HEK293 (cell line): Measurements from ENCODE around the gene ACVR1.

Experiments used
- CTCF ChIA-PET: fragments of 350-600 bp; formaldehyde crosslinking; extraction: SDS; loops from one replicate; lab custom pipeline; 2021; ENCODE audit warnings: antibody characterized with exemption; lab: Yijun Ruan, JAX
- POLR2A ChIA-PET: fragments of 300-600 bp; formaldehyde crosslinking; extraction: SDS; loops from one replicate; lab custom pipeline; 2020; ENCODE audit warnings: antibody characterized with exemption, inconsistent platforms; lab: Yijun Ruan, JAX
- H3K27ac ChIP-seq: fragments of 200-500 bp; sonication (Bioruptor generic); 2 replicates; pipeline ENCODE4 v1.5.1; 2014; ENCODE audit warnings: low read depth, low read length, control low read depth, inconsistent platforms; ENCODE audit errors: extremely low read depth
- H3K36me3 ChIP-seq, 2 experiments: fragments of 200-500 bp in 1 of 2; sonication (Bioruptor generic) in 1 of 2; 1 replicate in 1 of 2; 2 replicates in 1 of 2; pipeline ENCODE4 v1.5.1; 2014 to 2017; ENCODE audit warnings: inconsistent platforms in 2 of 2, low read length in 2 of 2; ENCODE audit not compliant: control insufficient read depth in 2 of 2, insufficient read depth in 1 of 2
- H3K4me1 ChIP-seq: fragments of 200-500 bp; sonication (Bioruptor generic); 2 replicates; pipeline ENCODE4 v1.5.1; 2014; ENCODE audit warnings: mild to moderate bottlenecking, low read length, inconsistent platforms; ENCODE audit not compliant: control insufficient read depth, insufficient read depth
- H3K4me3 ChIP-seq: 2 replicates; pipeline ENCODE4 v1.5.1; 2011; ENCODE audit warnings: low read depth, mild to moderate bottlenecking, control low read depth, low read length, moderate library complexity
- H3K9me3 ChIP-seq: fragments of 200-500 bp; sonication (Bioruptor generic); 2 replicates; pipeline ENCODE4 v1.5.1; 2014; ENCODE audit warnings: low read depth, low read length, inconsistent platforms; ENCODE audit not compliant: control insufficient read depth, insufficient read depth
- HOXD13 ChIP-seq: sonication (generic); formaldehyde crosslinking; IDR thresholded peaks from 2 replicates; pipeline ENCODE4 v1.8.0; 2022; ENCODE audit warnings: missing genetic modification reagents, borderline replicate concordance
- PRDM1 ChIP-seq: fragments of 450-650 bp; formaldehyde crosslinking; IDR thresholded peaks from 2 replicates; pipeline ENCODE4; 2016; ENCODE audit warnings: missing biosample characterization, missing genetic modification characterization
- ZBTB1 ChIP-seq: fragments of 450-650 bp; formaldehyde crosslinking; IDR thresholded peaks from 2 replicates; pipeline ENCODE4 v1.5.1; 2016; ENCODE audit warnings: missing biosample characterization, missing genetic modification characterization
- ZBTB20 ChIP-seq: fragments of 450-650 bp; formaldehyde crosslinking; IDR thresholded peaks from 2 replicates; pipeline ENCODE4 v1.5.1; 2016; ENCODE audit warnings: missing biosample characterization, missing genetic modification characterization
- ZFP69B ChIP-seq: fragments of 450-650 bp; formaldehyde crosslinking; IDR thresholded peaks from 2 replicates; pipeline ENCODE4 v1.5.1; 2016; ENCODE audit warnings: missing biosample characterization, missing genetic modification characterization
- ZNF112 ChIP-seq: fragments of 450-650 bp; formaldehyde crosslinking; IDR thresholded peaks from 2 replicates; pipeline ENCODE4 v1.5.0; 2017; ENCODE audit warnings: missing biosample characterization, missing genetic modification characterization
- ZNF114 ChIP-seq: fragments of 450-650 bp; formaldehyde crosslinking; IDR thresholded peaks from 2 replicates; pipeline ENCODE4 v1.5.0; 2017; ENCODE audit warnings: missing biosample characterization, missing genetic modification characterization
- ZNF132 ChIP-seq: fragments of 450-650 bp; formaldehyde crosslinking; IDR thresholded peaks from 2 replicates; pipeline ENCODE4 v1.5.1; 2017; ENCODE audit warnings: missing biosample characterization, missing genetic modification characterization, borderline replicate concordance
- ZNF140 ChIP-seq: fragments of 450-650 bp; formaldehyde crosslinking; IDR thresholded peaks from 2 replicates; pipeline ENCODE4 v1.5.1; 2016; ENCODE audit warnings: missing biosample characterization, missing genetic modification characterization
- ZNF146 ChIP-seq: fragments of 450-650 bp; formaldehyde crosslinking; IDR thresholded peaks from 2 replicates; pipeline ENCODE4 v1.5.1; 2016; ENCODE audit warnings: missing biosample characterization, missing genetic modification characterization
- ZNF155 ChIP-seq: fragments of 450-650 bp; formaldehyde crosslinking; IDR thresholded peaks from 2 replicates; pipeline ENCODE4 v1.5.1; 2016; ENCODE audit warnings: missing biosample characterization, missing genetic modification characterization
- ZNF211 ChIP-seq: fragments of 450-650 bp; formaldehyde crosslinking; IDR thresholded peaks from 2 replicates; pipeline ENCODE4 v1.5.1; 2016; ENCODE audit warnings: low read depth, missing biosample characterization, missing genetic modification characterization
- ZNF366 ChIP-seq: fragments of 450-650 bp; formaldehyde crosslinking; conservative IDR thresholded peaks from 2 replicates; pipeline ENCODE4 v1.5.1; 2016; ENCODE audit warnings: missing biosample characterization, missing genetic modification characterization
- ZNF654 ChIP-seq: fragments of 450-650 bp; formaldehyde crosslinking; IDR thresholded peaks from 2 replicates; pipeline ENCODE4 v1.5.1; 2016; ENCODE audit warnings: low read depth, missing biosample characterization, missing genetic modification characterization
- ZNF677 ChIP-seq: fragments of 450-650 bp; IDR thresholded peaks from 2 replicates; pipeline ENCODE4 v1.5.0; 2018; ENCODE audit warnings: missing biosample characterization, mild to moderate bottlenecking, missing genetic modification characterization, moderate library complexity
- ZNF785 ChIP-seq: fragments of 450-650 bp; formaldehyde crosslinking; IDR thresholded peaks from 2 replicates; pipeline ENCODE4 v1.5.1; 2016; ENCODE audit warnings: missing biosample characterization, missing genetic modification characterization
- ZNF837 ChIP-seq: fragments of 450-650 bp; formaldehyde crosslinking; IDR thresholded peaks from 2 replicates; pipeline ENCODE4 v1.5.1; 2016; ENCODE audit warnings: missing biosample characterization, missing genetic modification characterization
- TF ChIP-seq, protein P1 (sequence below): fragments of 450-650 bp; formaldehyde crosslinking; IDR thresholded peaks from 2 replicates; pipeline ENCODE4 v1.5.1; 2016; ENCODE audit warnings: missing biosample characterization, missing genetic modification characterization
- TF ChIP-seq, protein P2 (sequence below): IDR thresholded peaks from 2 replicates; pipeline ENCODE4 v1.6.1; 2011; ENCODE audit warnings: mild to moderate bottlenecking, low read depth, low read length, borderline replicate concordance
- TF ChIP-seq, protein P3 (sequence below): fragments of 450-650 bp; formaldehyde crosslinking; IDR thresholded peaks from 2 replicates; pipeline ENCODE4 v1.5.1; 2016; ENCODE audit warnings: missing biosample characterization, missing genetic modification characterization
- TF ChIP-seq, protein P4 (sequence below): sonication (generic); formaldehyde crosslinking; IDR thresholded peaks from 2 replicates; pipeline ENCODE4 v1.8.1; 2022; ENCODE audit warnings: mild to moderate bottlenecking, moderate library complexity, missing genetic modification reagents
- TF ChIP-seq, protein P5 (sequence below): fragments of 450-650 bp; formaldehyde crosslinking; IDR thresholded peaks from 2 replicates; pipeline ENCODE4 v1.5.1; 2016; ENCODE audit warnings: missing biosample characterization, missing genetic modification characterization

ACVR1 gene

DNA sequence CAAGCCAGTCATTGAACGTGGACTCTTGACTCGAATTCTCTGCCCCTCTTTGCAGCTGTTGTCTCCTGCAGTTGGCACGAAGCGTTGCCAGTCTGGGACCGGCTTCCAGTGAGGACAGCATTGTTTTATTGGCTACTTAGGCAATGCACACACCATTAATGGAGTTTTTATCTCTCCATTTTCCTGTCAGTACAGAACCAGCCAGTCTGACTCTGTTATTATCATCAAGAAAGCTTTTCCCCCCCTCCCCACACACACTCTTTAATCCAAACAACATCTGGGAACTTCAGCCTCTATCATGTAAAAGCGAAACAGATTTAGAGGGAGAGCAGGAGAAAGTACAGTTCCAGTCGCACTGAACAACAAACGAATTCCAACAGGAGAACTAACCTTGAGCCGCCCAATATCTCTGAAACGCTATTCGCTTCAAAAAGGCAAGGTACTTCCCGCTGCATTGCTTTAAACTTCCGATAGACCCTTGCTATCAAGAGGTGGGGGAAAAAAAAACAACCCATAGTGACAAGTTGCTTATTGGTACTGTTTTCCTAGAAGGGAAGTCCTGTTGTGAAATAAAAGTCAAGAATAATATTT, 38.2 kb downstream of the ACVR1 start (continued):
- TF ChIP-seq ZBTB1 (tag by site-specific recombination) (no peak), ZNF785 (no peak), ZNF211 (tag by site-specific recombination) (no peak), HOXD13 (CRISPR knock-in tag) (no peak), PRDM1 (peak; percentile 72), ZNF114 (tag by site-specific recombination) (no peak), ZNF366 (tag by site-specific recombination) (0 out of 2 replicates have a peak, but pooled peaks have one; percentile 12), ZNF112 (no peak)
- TF ChIP-seq, protein P1, sequence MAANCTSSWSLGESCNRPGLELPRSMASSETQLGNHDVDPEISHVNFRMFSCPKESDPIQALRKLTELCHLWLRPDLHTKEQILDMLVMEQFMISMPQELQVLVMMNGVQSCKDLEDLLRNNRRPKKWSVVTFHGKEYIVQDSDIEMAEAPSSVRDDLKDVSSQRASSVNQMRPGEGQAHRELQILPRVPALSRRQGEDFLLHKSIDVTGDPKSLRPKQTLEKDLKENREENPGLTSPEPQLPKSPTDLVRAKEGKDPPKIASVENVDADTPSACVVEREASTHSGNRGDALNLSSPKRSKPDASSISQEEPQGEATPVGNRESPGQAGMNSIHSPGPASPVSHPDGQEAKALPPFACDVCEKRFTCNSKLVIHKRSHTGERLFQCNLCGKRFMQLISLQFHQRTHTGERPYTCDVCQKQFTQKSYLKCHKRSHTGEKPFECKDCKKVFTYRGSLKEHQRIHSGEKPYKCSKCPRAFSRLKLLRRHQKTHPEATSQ (tag by site-specific recombination) = no peak
- TF ChIP-seq, protein P2, sequence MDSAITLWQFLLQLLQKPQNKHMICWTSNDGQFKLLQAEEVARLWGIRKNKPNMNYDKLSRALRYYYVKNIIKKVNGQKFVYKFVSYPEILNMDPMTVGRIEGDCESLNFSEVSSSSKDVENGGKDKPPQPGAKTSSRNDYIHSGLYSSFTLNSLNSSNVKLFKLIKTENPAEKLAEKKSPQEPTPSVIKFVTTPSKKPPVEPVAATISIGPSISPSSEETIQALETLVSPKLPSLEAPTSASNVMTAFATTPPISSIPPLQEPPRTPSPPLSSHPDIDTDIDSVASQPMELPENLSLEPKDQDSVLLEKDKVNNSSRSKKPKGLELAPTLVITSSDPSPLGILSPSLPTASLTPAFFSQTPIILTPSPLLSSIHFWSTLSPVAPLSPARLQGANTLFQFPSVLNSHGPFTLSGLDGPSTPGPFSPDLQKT = no peak
- TF ChIP-seq, all 188 proteins: peak for 4

DNA sequence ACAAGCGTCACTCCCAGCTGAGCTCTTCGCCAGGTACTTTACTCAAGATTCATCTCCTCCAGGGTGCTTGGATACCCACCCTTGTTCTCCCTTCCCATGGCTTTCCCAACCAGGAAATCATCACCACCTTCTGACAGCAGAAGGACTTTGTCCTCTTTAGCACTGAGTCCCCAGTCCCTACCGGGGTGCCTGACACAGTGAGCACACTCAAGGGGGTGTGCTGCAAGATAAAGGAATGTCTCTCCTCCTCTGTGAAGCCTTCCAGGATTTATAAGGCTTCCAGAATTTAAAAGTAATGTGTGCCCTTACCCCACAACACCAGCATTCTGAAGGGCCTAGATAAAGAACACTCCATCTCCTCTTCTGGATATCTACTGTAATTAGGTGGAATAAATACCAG, 39.6 kb downstream of the ACVR1 start:
- CTCF ChIA-PET = no interaction called here
- TF ChIP-seq, protein P3, sequence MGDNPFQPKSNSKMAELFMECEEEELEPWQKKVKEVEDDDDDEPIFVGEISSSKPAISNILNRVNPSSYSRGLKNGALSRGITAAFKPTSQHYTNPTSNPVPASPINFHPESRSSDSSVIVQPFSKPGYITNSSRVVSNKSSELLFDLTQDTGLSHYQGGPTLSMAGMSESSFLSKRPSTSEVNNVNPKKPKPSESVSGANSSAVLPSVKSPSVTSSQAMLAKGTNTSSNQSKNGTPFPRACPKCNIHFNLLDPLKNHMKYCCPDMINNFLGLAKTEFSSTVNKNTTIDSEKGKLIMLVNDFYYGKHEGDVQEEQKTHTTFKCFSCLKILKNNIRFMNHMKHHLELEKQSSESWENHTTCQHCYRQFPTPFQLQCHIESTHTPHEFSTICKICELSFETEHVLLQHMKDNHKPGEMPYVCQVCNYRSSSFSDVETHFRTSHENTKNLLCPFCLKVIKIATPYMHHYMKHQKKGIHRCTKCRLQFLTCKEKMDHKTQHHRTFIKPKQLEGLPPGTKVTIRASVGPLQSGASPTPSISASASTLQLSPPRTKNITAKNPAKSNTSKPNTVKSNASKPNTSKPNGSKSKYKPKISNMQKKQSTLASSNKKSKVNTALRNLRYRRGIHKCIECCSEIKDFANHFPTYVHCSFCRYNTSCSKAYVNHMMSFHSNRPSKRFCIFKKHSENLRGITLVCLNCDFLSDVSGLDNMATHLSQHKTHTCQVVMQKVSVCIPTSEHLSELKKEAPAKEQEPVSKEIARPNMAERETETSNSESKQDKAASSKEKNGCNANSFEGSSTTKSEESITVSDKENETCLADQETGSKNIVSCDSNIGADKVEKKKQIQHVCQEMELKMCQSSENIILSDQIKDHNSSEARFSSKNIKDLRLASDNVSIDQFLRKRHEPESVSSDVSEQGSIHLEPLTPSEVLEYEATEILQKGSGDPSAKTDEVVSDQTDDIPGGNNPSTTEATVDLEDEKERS = no peak
- TF ChIP-seq ZNF677 (tag by site-specific recombination) = no peak
- no peak for TF ChIP-seq ZNF654 (tag by site-specific recombination)
- TF ChIP-seq ZBTB20 (tag by site-specific recombination) = no peak
- TF ChIP-seq, protein P4, sequence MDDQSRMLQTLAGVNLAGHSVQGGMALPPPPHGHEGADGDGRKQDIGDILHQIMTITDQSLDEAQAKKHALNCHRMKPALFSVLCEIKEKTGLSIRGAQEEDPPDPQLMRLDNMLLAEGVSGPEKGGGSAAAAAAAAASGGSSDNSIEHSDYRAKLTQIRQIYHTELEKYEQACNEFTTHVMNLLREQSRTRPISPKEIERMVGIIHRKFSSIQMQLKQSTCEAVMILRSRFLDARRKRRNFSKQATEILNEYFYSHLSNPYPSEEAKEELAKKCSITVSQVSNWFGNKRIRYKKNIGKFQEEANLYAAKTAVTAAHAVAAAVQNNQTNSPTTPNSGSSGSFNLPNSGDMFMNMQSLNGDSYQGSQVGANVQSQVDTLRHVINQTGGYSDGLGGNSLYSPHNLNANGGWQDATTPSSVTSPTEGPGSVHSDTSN (CRISPR knock-in tag) = no peak
- TF ChIP-seq, protein P5, sequence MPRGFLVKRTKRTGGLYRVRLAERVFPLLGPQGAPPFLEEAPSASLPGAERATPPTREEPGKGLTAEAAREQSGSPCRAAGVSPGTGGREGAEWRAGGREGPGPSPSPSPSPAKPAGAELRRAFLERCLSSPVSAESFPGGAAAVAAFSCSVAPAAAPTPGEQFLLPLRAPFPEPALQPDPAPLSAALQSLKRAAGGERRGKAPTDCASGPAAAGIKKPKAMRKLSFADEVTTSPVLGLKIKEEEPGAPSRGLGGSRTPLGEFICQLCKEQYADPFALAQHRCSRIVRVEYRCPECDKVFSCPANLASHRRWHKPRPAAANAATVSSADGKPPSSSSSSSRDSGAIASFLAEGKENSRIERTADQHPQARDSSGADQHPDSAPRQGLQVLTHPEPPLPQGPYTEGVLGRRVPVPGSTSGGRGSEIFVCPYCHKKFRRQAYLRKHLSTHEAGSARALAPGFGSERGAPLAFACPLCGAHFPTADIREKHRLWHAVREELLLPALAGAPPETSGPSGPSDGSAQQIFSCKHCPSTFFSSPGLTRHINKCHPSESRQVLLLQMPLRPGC (tag by site-specific recombination) = no peak
- TF ChIP-seq ZFP69B (tag by site-specific recombination) = no peak
- TF ChIP-seq, protein P1 (tag by site-specific recombination) = no peak
- TF ChIP-seq ZNF146 (tag by site-specific recombination) = no peak
- no peak for TF ChIP-seq ZNF155 (tag by site-specific recombination)
- TF ChIP-seq ZNF837 (tag by site-specific recombination) = no peak
- no peak for TF ChIP-seq ZNF140 (tag by site-specific recombination)
- TF ChIP-seq ZNF132 = no peak
- Histone ChIP-seq H3K4me1 (peaks cover 11% of the 10 kb centered on the region), H3K9me3 (no peaks in the 10 kb centered on the region), H3K4me3 (no peak overlapping the region), H3K36me3 (no peaks in the 10 kb centered on the region), H3K27ac (no peak overlapping the region)
- POLR2A ChIA-PET = interaction anchor here (0.6 kb wide), 1 partner anchor 72 kb away, joined by 4 read pairs; no protein-coding TSS in a partner anchor
